ENCODE results near the gene EPB41L3.

EPB41L3 gene

GRCh38 chr18:5397102-5397501 lies 146.7 kb downstream of the EPB41L3 start:
- TF ChIP-seq, protein P1, sequence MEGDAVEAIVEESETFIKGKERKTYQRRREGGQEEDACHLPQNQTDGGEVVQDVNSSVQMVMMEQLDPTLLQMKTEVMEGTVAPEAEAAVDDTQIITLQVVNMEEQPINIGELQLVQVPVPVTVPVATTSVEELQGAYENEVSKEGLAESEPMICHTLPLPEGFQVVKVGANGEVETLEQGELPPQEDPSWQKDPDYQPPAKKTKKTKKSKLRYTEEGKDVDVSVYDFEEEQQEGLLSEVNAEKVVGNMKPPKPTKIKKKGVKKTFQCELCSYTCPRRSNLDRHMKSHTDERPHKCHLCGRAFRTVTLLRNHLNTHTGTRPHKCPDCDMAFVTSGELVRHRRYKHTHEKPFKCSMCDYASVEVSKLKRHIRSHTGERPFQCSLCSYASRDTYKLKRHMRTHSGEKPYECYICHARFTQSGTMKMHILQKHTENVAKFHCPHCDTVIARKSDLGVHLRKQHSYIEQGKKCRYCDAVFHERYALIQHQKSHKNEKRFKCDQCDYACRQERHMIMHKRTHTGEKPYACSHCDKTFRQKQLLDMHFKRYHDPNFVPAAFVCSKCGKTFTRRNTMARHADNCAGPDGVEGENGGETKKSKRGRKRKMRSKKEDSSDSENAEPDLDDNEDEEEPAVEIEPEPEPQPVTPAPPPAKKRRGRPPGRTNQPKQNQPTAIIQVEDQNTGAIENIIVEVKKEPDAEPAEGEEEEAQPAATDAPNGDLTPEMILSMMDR (IDR thresholded peaks at IDR 0.05), result no peak

GRCh38 chr18:5395860-5396448 lies 147.8 kb downstream of the EPB41L3 start:
- TF ChIP-seq, protein P1 (IDR thresholded peaks at IDR 0.05), result no peak

GRCh38 chr18:5393779-5394178 lies 150.0 kb downstream of the EPB41L3 start:
- TF ChIP-seq, protein P1 (IDR thresholded peaks at IDR 0.05), result no peak

GRCh38 chr18:5391409-5391808 lies 152.4 kb downstream of the EPB41L3 start:
- TF ChIP-seq, protein P1 (IDR thresholded peaks at IDR 0.05), result no peak

DNA sequence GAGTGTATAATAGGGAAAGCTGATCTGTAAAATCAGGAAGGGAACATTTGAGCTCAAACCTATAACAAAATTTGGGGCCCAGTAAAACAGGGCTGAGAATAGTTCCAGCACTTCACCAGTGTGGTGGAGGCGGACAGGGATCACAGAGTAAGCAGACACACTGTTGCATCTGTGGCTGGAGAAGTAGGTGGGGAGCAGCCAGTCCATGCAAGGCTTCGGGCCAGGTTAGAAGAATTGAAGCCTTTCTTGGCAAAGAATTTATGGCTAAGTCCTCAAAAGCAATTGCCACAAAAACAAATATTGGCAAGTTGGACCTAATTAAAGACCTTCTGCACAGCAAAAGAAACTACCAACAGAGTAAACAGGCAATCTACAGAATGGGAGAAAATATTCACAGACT lies 154.4 kb downstream of the EPB41L3 start:
- TF ChIP-seq, protein P1 (IDR thresholded peaks at IDR 0.05), result no peak

GRCh38 chr18:5388896-5389295 lies 154.9 kb downstream of the EPB41L3 start:
- TF ChIP-seq, protein P1 (IDR thresholded peaks at IDR 0.05), result no peak

GRCh38 chr18:5380586-5380985 lies 163.2 kb downstream of the EPB41L3 start:
- TF ChIP-seq, protein P1 (IDR thresholded peaks at IDR 0.05), result no peak

DNA sequence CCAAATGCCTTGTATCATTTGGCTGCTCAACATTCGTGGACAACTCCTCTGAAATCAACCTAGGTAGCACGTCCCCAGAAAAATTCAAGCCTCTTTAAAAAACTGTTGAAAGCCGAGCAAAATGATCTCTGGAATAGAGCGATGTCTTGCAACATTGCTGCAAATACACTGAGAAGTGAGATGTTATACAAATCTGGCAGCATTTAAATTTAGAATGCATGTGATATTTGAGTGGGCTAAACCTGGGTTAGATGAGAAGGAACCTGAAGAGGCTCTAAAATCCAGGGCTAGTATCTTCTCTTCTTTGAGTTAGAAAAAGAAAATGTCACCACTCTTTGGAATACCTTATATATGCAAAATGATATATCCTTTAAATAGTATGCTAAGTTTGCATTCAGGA lies 166.8 kb downstream of the EPB41L3 start:
- TF ChIP-seq, protein P1 (IDR thresholded peaks at IDR 0.05), result no peak

All from LNCAP (cell line).